AG04449 (cell line): ENCODE results near the gene HPS4.

Experiments used
- CTCF ChIA-PET: fragments of 350-600 bp; formaldehyde crosslinking; extraction: SDS; loops from one replicate; lab custom pipeline; 2021; ENCODE audit warnings: antibody characterized with exemption; lab: Yijun Ruan, JAX
- POLR2A ChIA-PET: fragments of 400-600, 350-600 bp; formaldehyde crosslinking; extraction: SDS; loops from one replicate; lab custom pipeline; 2020; ENCODE audit warnings: antibody characterized with exemption, inconsistent platforms; lab: Yijun Ruan, JAX
- DNase-seq: peaks from one replicate; pipeline ENCODE4 v3.0.0-alpha.2; 2010; ENCODE audit warnings: low read depth, low spot score
- H3K4me3 ChIP-seq: 2 replicates; pipeline ENCODE4 v1.5.1; 2011; ENCODE audit warnings: low read depth, mild to moderate bottlenecking, control low read depth, low read length
- CTCF ChIP-seq: IDR thresholded peaks from one replicate; pipeline ENCODE4 v1.5.1; 2011; ENCODE audit warnings: mild to moderate bottlenecking, moderate library complexity, low read length, control low read depth, inconsistent platforms; ENCODE audit not compliant: insufficient read depth; ENCODE audit errors: missing control alignments

The HPS4 gene

GRCh38 chr22:26462051-26462450 is 21.5 kb downstream of the HPS4 start:
- no peak for TF ChIP-seq CTCF
- H3K4me3 ChIP-seq: no peak overlapping the region
- ChIA-PET CTCF (interaction anchor here (0.8 to 13.9 kb wide), 25 partner anchors 10 to 299 kb away, joined by 3 to 399 read pairs (median 20); partner anchors contain the start of genes ASPHD2, HPS4 and SRRD), POLR2A (interaction anchor here (1.0 kb wide), 1 partner anchor 9 kb away, joined by 3 read pairs; no protein-coding TSS in a partner anchor)
- no peak for DNase-seq

GRCh38 chr22:26461188-26461810 is 22.3 kb downstream of the HPS4 start:
- peak; percentile 75 for TF ChIP-seq CTCF
- ChIA-PET POLR2A (interaction anchor here (1.0 kb wide), 1 partner anchor 10 kb away, joined by 3 read pairs; no protein-coding TSS in a partner anchor), CTCF (interaction anchor here (0.7 to 13.9 kb wide), 32 partner anchors 9 to 298 kb away, joined by 3 to 399 read pairs (median 12); partner anchors contain the start of genes ASPHD2, HPS4 and SRRD)
- no peak overlapping the region for H3K4me3 ChIP-seq
- no peak for DNase-seq

- ChIA-PET CTCF (interaction anchor here (0.9 to 13.9 kb wide), 27 partner anchors 8 to 205 kb away, joined by 3 to 399 read pairs (median 19); partner anchors contain the start of genes ASPHD2, HPS4 and SRRD), POLR2A (no interaction called here)
- no peak for DNase-seq
- no peak for TF ChIP-seq CTCF
- no peak overlapping the region for H3K4me3 ChIP-seq
Observed at GRCh38 chr22:26460202-26460601, 23.4 kb downstream of the HPS4 start.

- POLR2A ChIA-PET: no interaction called here
- CTCF ChIA-PET: interaction anchor here (1.1 to 10.5 kb wide), 4 partner anchors 9 to 93 kb away, joined by 3 to 289 read pairs (median 9); no protein-coding TSS in a partner anchor
- no peak for TF ChIP-seq CTCF
- no peak for DNase-seq
- H3K4me3 ChIP-seq: no peak overlapping the region
Observed at GRCh38 chr22:26457661-26458272, 25.8 kb downstream of the HPS4 start.

GRCh38 chr22:26453812-26454500 is 29.6 kb downstream of the HPS4 start:
- POLR2A ChIA-PET: no interaction called here
- DNase-seq: no peak
- no peak for TF ChIP-seq CTCF
- no peak overlapping the region for H3K4me3 ChIP-seq
- CTCF ChIA-PET: interaction anchor here (0.9 to 3.5 kb wide), 7 partner anchors 7 to 87 kb away, joined by 3 to 39 read pairs (median 5); no protein-coding TSS in a partner anchor
